WTC11 (cell line): ENCODE results near the gene NAA16. TPM values are rescaled to one million over a fixed set of nuclear protein-coding genes. Genes with fewer than 3 reads are reported as not detected.

Experiments used
- ATAC-seq: fragments of 200-7000 bp; cut with Tn5 transposase; 2 replicates; pipeline ENCODE4 v1.10.0; 2021; ENCODE audit warnings: mild to moderate bottlenecking, moderate library complexity
- CTCF ChIA-PET: fragments of 300-600 bp; sonication (Branson Sonifier 250); formaldehyde crosslinking; loops from one replicate; lab custom pipeline; 2021; ENCODE audit warnings: antibody characterized with exemption; lab: Charles Lee
- POLR2A ChIA-PET: fragments of 350-600 bp; sonication (Branson Sonifier 250); formaldehyde crosslinking; loops from one replicate; lab custom pipeline; 2021; ENCODE audit warnings: antibody characterized with exemption; lab: Charles Lee
- DNase-seq: peaks from one replicate; pipeline ENCODE4 v3.0.0; 2021; ENCODE audit warnings: low spot score
- H3K27ac Mint-ChIP-seq: 2 replicates; pipeline ENCODE4 v1.8.0; 2021; ENCODE audit warnings: mixed read lengths
- H3K27me3 Mint-ChIP-seq: 2 replicates; pipeline ENCODE4 v1.8.0; 2021; ENCODE audit warnings: low read depth, mild to moderate bottlenecking, moderate library complexity, mixed read lengths
- H3K36me3 Mint-ChIP-seq: 2 replicates; pipeline ENCODE4 v1.8.0; 2021; ENCODE audit warnings: mixed read lengths
- H3K4me1 Mint-ChIP-seq: 2 replicates; pipeline ENCODE4 v1.8.0; 2022; ENCODE audit warnings: mixed read lengths
- H3K4me3 Mint-ChIP-seq: 2 replicates; pipeline ENCODE4 v1.8.0; 2021; ENCODE audit warnings: mild to moderate bottlenecking, moderate library complexity, mixed read lengths
- H3K9me3 Mint-ChIP-seq: 2 replicates; pipeline ENCODE4 v1.8.0; 2021; ENCODE audit warnings: mixed read lengths
- CREB1 ChIP-seq: sonication (generic); formaldehyde crosslinking; IDR thresholded peaks from 2 replicates; pipeline ENCODE4 v1.8.0; 2023; ENCODE audit warnings: mild to moderate bottlenecking, missing genetic modification reagents
- CREM ChIP-seq: sonication (generic); formaldehyde crosslinking; IDR thresholded peaks from 2 replicates; pipeline ENCODE4 v1.8.1; 2022; ENCODE audit warnings: mild to moderate bottlenecking, missing genetic modification reagents, moderate library complexity
- ELF4 ChIP-seq: sonication (generic); formaldehyde crosslinking; IDR thresholded peaks from 2 replicates; pipeline ENCODE4 v1.8.1; 2022; ENCODE audit warnings: low read depth, mild to moderate bottlenecking, moderate library complexity, missing genetic modification reagents
- FOXJ3 ChIP-seq: sonication (generic); formaldehyde crosslinking; IDR thresholded peaks from 2 replicates; pipeline ENCODE4 v1.9.0; 2021; ENCODE audit warnings: missing genetic modification reagents, mild to moderate bottlenecking, borderline replicate concordance
- GABPB1 ChIP-seq: sonication (generic); formaldehyde crosslinking; IDR thresholded peaks from 2 replicates; pipeline ENCODE4 v1.8.1; 2023; ENCODE audit warnings: mild to moderate bottlenecking, missing genetic modification reagents
- MXD4 ChIP-seq: fragments of 250-450 bp; sonication (Bioruptor Pico); IDR thresholded peaks from 2 replicates; pipeline ENCODE4 v1.8.0; 2021; ENCODE audit warnings: mild to moderate bottlenecking, moderate library complexity, borderline replicate concordance
- NFYB ChIP-seq: sonication (generic); formaldehyde crosslinking; conservative IDR thresholded peaks from 2 replicates; pipeline ENCODE4 v1.8.0; 2022; ENCODE audit warnings: low read depth, missing genetic modification reagents
- NR2C2 ChIP-seq: sonication (generic); formaldehyde crosslinking; IDR thresholded peaks from 2 replicates; pipeline ENCODE4 v1.8.0; 2022; ENCODE audit warnings: mild to moderate bottlenecking, missing genetic modification reagents
- OVOL2 ChIP-seq: fragments of 250-450 bp; sonication (Bioruptor Pico); IDR thresholded peaks from 2 replicates; pipeline ENCODE4 v1.9.0; 2021; ENCODE audit warnings: mild to moderate bottlenecking, borderline replicate concordance
- SMAD3 ChIP-seq: sonication (generic); formaldehyde crosslinking; IDR thresholded peaks from 2 replicates; pipeline ENCODE4 v1.8.0; 2022; ENCODE audit warnings: missing genetic modification reagents, mild to moderate bottlenecking, borderline replicate concordance
- SOX15 ChIP-seq: fragments of 250-450 bp; sonication (Bioruptor Pico); IDR thresholded peaks from 2 replicates; pipeline ENCODE4 v1.9.0; 2021; ENCODE audit warnings: mild to moderate bottlenecking
- SP1 ChIP-seq: sonication (generic); formaldehyde crosslinking; conservative IDR thresholded peaks from 2 replicates; pipeline ENCODE4 v1.8.1; 2022; ENCODE audit warnings: missing genetic modification reagents
- TEAD1 ChIP-seq: sonication (generic); formaldehyde crosslinking; IDR thresholded peaks from 2 replicates; pipeline ENCODE4 v1.8.0; 2022; ENCODE audit warnings: mild to moderate bottlenecking, missing genetic modification reagents
- TEAD4 ChIP-seq: sonication (generic); formaldehyde crosslinking; IDR thresholded peaks from 2 replicates; pipeline ENCODE4 v1.8.0; 2022; ENCODE audit warnings: mild to moderate bottlenecking, missing genetic modification reagents
- ZNF423 ChIP-seq: fragments of 250-450 bp; sonication (Bioruptor Pico); IDR thresholded peaks from 2 replicates; pipeline ENCODE4 v2.1.2; 2022; ENCODE audit warnings: mild to moderate bottlenecking, moderate library complexity
- total RNA-seq: library from RNA; stranded (reverse); gene quantifications from 3 replicates; pipeline ENCODE4 v1.2.3, GENCODE V29; 2021
- TF ChIP-seq, protein P1 (sequence below): sonication (generic); formaldehyde crosslinking; IDR thresholded peaks from 2 replicates; pipeline ENCODE4 v1.8.0; 2023; ENCODE audit warnings: mild to moderate bottlenecking, missing genetic modification reagents
- TF ChIP-seq, protein P2 (sequence below): sonication (generic); formaldehyde crosslinking; IDR thresholded peaks from 2 replicates; pipeline ENCODE4 v1.8.0; 2022; ENCODE audit warnings: mild to moderate bottlenecking, missing genetic modification reagents
- TF ChIP-seq, protein P3 (sequence below): fragments of 250-450 bp; sonication (Bioruptor Pico); IDR thresholded peaks from 2 replicates; pipeline ENCODE4 v1.8.0; 2021; ENCODE audit warnings: mild to moderate bottlenecking
- TF ChIP-seq, protein P4 (sequence below): fragments of 250-450 bp; sonication (Bioruptor Pico); IDR thresholded peaks from 2 replicates; pipeline ENCODE4 v2.1.2; 2022; ENCODE audit warnings: mild to moderate bottlenecking, moderate library complexity
- TF ChIP-seq, protein P5 (sequence below): sonication (generic); formaldehyde crosslinking; IDR thresholded peaks from 2 replicates; pipeline ENCODE4 v1.8.1; 2023; ENCODE audit warnings: mild to moderate bottlenecking, missing genetic modification reagents, moderate library complexity
- TF ChIP-seq, protein P6 (sequence below): sonication (generic); formaldehyde crosslinking; IDR thresholded peaks from 2 replicates; pipeline ENCODE4 v1.8.0; 2022; ENCODE audit warnings: mild to moderate bottlenecking, missing genetic modification reagents
- TF ChIP-seq, protein P7 (sequence below): sonication (generic); formaldehyde crosslinking; IDR thresholded peaks from 2 replicates; pipeline ENCODE4 v1.8.1; 2022; ENCODE audit warnings: low read depth, mild to moderate bottlenecking, moderate library complexity, missing genetic modification reagents, borderline replicate concordance
- TF ChIP-seq, protein P8 (sequence below): fragments of 250-450 bp; sonication (Bioruptor Pico); IDR thresholded peaks from 2 replicates; pipeline ENCODE4 v1.9.0; 2021; ENCODE audit warnings: mild to moderate bottlenecking

Gene NAA16
- total RNA-seq, 1 experiment from 2014 or later, result 32.5 TPM

DNA sequence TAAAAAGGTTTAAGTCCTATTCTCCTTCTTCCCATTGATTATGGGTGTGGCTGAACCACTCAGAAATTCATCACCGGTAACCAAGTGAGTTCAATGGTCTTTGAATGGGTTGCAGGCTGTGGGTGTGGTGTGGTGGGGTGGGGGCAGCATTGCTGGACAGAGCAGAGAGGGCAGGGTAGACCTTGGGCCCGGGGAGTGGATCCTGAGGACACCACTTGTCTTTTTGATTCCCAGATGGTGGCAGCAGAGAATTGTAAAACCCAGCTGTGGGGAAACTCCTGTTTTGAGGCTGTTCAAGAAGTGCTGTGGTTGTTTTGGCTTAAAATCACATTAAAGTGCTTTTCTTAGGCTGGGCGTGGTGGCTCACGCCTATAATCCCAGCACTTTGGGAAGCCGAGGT lies 100.5 kb downstream of the NAA16 start:
- Mint-ChIP-seq H3K27me3 (no peaks in the 10 kb centered on the region), H3K4me3 (no peak overlapping the region), H3K27ac (no peak overlapping the region), H3K9me3 (no peaks in the 10 kb centered on the region), H3K4me1 (peaks cover 2% of the 10 kb centered on the region; the same call in 1 of the 2 replicates), H3K36me3 (no peaks in the 10 kb centered on the region)
- TF ChIP-seq, protein P1, sequence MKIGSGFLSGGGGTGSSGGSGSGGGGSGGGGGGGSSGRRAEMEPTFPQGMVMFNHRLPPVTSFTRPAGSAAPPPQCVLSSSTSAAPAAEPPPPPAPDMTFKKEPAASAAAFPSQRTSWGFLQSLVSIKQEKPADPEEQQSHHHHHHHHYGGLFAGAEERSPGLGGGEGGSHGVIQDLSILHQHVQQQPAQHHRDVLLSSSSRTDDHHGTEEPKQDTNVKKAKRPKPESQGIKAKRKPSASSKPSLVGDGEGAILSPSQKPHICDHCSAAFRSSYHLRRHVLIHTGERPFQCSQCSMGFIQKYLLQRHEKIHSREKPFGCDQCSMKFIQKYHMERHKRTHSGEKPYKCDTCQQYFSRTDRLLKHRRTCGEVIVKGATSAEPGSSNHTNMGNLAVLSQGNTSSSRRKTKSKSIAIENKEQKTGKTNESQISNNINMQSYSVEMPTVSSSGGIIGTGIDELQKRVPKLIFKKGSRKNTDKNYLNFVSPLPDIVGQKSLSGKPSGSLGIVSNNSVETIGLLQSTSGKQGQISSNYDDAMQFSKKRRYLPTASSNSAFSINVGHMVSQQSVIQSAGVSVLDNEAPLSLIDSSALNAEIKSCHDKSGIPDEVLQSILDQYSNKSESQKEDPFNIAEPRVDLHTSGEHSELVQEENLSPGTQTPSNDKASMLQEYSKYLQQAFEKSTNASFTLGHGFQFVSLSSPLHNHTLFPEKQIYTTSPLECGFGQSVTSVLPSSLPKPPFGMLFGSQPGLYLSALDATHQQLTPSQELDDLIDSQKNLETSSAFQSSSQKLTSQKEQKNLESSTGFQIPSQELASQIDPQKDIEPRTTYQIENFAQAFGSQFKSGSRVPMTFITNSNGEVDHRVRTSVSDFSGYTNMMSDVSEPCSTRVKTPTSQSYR (CRISPR knock-in tag), result no peak
- no peak for TF ChIP-seq SP1 (CRISPR knock-in tag)
- no peak for TF ChIP-seq GABPB1 (CRISPR knock-in tag)
- no peak for TF ChIP-seq TEAD1 (CRISPR knock-in tag)
- TF ChIP-seq, protein P2, sequence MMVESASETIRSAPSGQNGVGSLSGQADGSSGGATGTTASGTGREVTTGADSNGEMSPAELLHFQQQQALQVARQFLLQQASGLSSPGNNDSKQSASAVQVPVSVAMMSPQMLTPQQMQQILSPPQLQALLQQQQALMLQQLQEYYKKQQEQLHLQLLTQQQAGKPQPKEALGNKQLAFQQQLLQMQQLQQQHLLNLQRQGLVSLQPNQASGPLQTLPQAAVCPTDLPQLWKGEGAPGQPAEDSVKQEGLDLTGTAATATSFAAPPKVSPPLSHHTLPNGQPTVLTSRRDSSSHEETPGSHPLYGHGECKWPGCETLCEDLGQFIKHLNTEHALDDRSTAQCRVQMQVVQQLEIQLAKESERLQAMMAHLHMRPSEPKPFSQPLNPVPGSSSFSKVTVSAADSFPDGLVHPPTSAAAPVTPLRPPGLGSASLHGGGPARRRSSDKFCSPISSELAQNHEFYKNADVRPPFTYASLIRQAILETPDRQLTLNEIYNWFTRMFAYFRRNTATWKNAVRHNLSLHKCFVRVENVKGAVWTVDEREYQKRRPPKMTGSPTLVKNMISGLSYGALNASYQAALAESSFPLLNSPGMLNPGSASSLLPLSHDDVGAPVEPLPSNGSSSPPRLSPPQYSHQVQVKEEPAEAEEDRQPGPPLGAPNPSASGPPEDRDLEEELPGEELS (CRISPR knock-in tag), result no peak
- TF ChIP-seq, protein P3, sequence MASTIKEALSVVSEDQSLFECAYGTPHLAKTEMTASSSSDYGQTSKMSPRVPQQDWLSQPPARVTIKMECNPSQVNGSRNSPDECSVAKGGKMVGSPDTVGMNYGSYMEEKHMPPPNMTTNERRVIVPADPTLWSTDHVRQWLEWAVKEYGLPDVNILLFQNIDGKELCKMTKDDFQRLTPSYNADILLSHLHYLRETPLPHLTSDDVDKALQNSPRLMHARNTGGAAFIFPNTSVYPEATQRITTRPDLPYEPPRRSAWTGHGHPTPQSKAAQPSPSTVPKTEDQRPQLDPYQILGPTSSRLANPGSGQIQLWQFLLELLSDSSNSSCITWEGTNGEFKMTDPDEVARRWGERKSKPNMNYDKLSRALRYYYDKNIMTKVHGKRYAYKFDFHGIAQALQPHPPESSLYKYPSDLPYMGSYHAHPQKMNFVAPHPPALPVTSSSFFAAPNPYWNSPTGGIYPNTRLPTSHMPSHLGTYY (CRISPR knock-in tag), result no peak
- no peak for TF ChIP-seq NFYB
- TF ChIP-seq, protein P4, sequence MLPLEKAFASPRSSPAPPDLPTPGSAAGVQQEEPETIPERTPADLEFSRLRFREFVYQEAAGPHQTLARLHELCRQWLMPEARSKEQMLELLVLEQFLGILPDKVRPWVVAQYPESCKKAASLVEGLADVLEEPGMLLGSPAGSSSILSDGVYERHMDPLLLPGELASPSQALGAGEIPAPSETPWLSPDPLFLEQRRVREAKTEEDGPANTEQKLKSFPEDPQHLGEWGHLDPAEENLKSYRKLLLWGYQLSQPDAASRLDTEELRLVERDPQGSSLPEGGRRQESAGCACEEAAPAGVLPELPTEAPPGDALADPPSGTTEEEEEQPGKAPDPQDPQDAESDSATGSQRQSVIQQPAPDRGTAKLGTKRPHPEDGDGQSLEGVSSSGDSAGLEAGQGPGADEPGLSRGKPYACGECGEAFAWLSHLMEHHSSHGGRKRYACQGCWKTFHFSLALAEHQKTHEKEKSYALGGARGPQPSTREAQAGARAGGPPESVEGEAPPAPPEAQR (CRISPR knock-in tag), result no peak
- no peak for TF ChIP-seq SMAD3
- TF ChIP-seq NR2C2, result no peak
- TF ChIP-seq, protein P5, sequence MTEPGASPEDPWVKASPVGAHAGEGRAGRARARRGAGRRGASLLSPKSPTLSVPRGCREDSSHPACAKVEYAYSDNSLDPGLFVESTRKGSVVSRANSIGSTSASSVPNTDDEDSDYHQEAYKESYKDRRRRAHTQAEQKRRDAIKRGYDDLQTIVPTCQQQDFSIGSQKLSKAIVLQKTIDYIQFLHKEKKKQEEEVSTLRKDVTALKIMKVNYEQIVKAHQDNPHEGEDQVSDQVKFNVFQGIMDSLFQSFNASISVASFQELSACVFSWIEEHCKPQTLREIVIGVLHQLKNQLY (CRISPR knock-in tag), result no peak
- TF ChIP-seq TEAD4 (CRISPR knock-in tag), result no peak
- no peak for TF ChIP-seq OVOL2 (CRISPR knock-in tag)
- TF ChIP-seq ZNF423 (CRISPR knock-in tag), result no peak
- no peak for TF ChIP-seq MXD4 (CRISPR knock-in tag)
- TF ChIP-seq CREM (CRISPR knock-in tag), result no peak
- no peak for TF ChIP-seq ELF4 (CRISPR knock-in tag)
- TF ChIP-seq CREB1 (CRISPR knock-in tag), result no peak
- no peak for TF ChIP-seq SOX15
- TF ChIP-seq FOXJ3 (CRISPR knock-in tag), result no peak
- DNase-seq, result peak; percentile 35
- ChIA-PET POLR2A (no interaction called here), CTCF (interaction anchor here (0.6 to 2.2 kb wide), 3 partner anchors 9 to 257 kb away, joined by 3 to 19 read pairs (median 6); no protein-coding TSS in a partner anchor)
- ATAC-seq, result peak; percentile 91

DNA sequence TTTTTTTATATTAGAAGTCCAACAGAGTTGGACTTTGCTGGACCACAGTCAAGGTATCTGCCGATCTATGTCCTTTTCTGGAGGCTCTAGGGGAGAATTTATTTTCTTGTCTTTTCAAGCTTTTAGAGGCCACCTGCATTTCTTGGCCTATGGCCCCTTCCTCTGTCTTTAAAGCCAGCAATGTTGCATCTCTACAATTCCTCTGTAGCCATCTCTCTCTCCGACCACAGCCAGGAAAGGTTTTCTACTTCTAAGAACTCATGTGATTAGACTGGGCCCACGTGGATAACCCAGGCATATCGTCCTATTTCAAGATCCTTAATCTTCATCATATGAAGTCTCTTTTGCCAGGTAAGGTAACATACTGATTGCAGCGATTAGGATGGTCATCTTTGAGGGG lies 102.8 kb downstream of the NAA16 start:
- ATAC-seq (no peak), DNase-seq (no peak)
- no peaks in the 10 kb centered on the region for H3K27me3 Mint-ChIP-seq
- peaks cover 6% of the 10 kb centered on the region for H3K9me3 Mint-ChIP-seq
- peaks cover 2% of the 10 kb centered on the region; the same call in 1 of the 2 replicates for H3K4me1 Mint-ChIP-seq
- no peaks in the 10 kb centered on the region for H3K36me3 Mint-ChIP-seq
- ChIA-PET CTCF (no interaction called here), POLR2A (no interaction called here)
- no peak overlapping the region for H3K4me3 Mint-ChIP-seq
- H3K27ac Mint-ChIP-seq, result no peak overlapping the region
- TF ChIP-seq CREB1 (CRISPR knock-in tag), result no peak
- TF ChIP-seq, protein P6, sequence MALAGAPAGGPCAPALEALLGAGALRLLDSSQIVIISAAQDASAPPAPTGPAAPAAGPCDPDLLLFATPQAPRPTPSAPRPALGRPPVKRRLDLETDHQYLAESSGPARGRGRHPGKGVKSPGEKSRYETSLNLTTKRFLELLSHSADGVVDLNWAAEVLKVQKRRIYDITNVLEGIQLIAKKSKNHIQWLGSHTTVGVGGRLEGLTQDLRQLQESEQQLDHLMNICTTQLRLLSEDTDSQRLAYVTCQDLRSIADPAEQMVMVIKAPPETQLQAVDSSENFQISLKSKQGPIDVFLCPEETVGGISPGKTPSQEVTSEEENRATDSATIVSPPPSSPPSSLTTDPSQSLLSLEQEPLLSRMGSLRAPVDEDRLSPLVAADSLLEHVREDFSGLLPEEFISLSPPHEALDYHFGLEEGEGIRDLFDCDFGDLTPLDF (CRISPR knock-in tag), result no peak
- no peak for TF ChIP-seq GABPB1 (CRISPR knock-in tag)
- TF ChIP-seq, protein P7, sequence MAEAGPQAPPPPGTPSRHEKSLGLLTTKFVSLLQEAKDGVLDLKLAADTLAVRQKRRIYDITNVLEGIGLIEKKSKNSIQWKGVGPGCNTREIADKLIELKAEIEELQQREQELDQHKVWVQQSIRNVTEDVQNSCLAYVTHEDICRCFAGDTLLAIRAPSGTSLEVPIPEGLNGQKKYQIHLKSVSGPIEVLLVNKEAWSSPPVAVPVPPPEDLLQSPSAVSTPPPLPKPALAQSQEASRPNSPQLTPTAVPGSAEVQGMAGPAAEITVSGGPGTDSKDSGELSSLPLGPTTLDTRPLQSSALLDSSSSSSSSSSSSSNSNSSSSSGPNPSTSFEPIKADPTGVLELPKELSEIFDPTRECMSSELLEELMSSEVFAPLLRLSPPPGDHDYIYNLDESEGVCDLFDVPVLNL (CRISPR knock-in tag), result no peak
- TF ChIP-seq OVOL2 (CRISPR knock-in tag), result no peak
- TF ChIP-seq, protein P8, sequence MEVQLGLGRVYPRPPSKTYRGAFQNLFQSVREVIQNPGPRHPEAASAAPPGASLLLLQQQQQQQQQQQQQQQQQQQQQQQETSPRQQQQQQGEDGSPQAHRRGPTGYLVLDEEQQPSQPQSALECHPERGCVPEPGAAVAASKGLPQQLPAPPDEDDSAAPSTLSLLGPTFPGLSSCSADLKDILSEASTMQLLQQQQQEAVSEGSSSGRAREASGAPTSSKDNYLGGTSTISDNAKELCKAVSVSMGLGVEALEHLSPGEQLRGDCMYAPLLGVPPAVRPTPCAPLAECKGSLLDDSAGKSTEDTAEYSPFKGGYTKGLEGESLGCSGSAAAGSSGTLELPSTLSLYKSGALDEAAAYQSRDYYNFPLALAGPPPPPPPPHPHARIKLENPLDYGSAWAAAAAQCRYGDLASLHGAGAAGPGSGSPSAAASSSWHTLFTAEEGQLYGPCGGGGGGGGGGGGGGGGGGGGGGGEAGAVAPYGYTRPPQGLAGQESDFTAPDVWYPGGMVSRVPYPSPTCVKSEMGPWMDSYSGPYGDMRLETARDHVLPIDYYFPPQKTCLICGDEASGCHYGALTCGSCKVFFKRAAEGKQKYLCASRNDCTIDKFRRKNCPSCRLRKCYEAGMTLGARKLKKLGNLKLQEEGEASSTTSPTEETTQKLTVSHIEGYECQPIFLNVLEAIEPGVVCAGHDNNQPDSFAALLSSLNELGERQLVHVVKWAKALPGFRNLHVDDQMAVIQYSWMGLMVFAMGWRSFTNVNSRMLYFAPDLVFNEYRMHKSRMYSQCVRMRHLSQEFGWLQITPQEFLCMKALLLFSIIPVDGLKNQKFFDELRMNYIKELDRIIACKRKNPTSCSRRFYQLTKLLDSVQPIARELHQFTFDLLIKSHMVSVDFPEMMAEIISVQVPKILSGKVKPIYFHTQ (CRISPR knock-in tag), result no peak
